LNCaP clone FGC (cell line): Measurements from ENCODE around the gene FKRP.

Experiments
- DNase-seq: peaks from one replicate; pipeline ENCODE4 v3.0.0-alpha.2; 2011; ENCODE audit warnings: low read depth
- H3K4me3 ChIP-seq: 2 replicates; pipeline ENCODE4 v1.5.1; 2011; ENCODE audit warnings: mild to moderate bottlenecking, low read depth, low read length, control low read depth
- TF ChIP-seq, protein P1 (sequence below): IDR thresholded peaks from 2 replicates; pipeline ENCODE4 v1.5.1; 2012; ENCODE audit warnings: mild to moderate bottlenecking; ENCODE audit not compliant: control insufficient read depth, insufficient read depth; ENCODE audit errors: extremely low read depth

Gene FKRP

GRCh38 chr19:46745521-46746280, at the start of gene FKRP:
Gene FKRP, plus strand, starts transcription at chr19:46746057. Its CDS starts 9,394 bp downstream, at chr19:46755451.
- TF ChIP-seq, protein P1, sequence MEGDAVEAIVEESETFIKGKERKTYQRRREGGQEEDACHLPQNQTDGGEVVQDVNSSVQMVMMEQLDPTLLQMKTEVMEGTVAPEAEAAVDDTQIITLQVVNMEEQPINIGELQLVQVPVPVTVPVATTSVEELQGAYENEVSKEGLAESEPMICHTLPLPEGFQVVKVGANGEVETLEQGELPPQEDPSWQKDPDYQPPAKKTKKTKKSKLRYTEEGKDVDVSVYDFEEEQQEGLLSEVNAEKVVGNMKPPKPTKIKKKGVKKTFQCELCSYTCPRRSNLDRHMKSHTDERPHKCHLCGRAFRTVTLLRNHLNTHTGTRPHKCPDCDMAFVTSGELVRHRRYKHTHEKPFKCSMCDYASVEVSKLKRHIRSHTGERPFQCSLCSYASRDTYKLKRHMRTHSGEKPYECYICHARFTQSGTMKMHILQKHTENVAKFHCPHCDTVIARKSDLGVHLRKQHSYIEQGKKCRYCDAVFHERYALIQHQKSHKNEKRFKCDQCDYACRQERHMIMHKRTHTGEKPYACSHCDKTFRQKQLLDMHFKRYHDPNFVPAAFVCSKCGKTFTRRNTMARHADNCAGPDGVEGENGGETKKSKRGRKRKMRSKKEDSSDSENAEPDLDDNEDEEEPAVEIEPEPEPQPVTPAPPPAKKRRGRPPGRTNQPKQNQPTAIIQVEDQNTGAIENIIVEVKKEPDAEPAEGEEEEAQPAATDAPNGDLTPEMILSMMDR = no peak
- peak within 1 kb of the TSS; percentile 81 for H3K4me3 ChIP-seq
- no peak for DNase-seq

- H3K4me3 ChIP-seq = no peak overlapping the region
- TF ChIP-seq, protein P1 = no peak
- no peak for DNase-seq
Observed at GRCh38 chr19:46696866-46697203, 49.0 kb upstream of the FKRP start.

DNA sequence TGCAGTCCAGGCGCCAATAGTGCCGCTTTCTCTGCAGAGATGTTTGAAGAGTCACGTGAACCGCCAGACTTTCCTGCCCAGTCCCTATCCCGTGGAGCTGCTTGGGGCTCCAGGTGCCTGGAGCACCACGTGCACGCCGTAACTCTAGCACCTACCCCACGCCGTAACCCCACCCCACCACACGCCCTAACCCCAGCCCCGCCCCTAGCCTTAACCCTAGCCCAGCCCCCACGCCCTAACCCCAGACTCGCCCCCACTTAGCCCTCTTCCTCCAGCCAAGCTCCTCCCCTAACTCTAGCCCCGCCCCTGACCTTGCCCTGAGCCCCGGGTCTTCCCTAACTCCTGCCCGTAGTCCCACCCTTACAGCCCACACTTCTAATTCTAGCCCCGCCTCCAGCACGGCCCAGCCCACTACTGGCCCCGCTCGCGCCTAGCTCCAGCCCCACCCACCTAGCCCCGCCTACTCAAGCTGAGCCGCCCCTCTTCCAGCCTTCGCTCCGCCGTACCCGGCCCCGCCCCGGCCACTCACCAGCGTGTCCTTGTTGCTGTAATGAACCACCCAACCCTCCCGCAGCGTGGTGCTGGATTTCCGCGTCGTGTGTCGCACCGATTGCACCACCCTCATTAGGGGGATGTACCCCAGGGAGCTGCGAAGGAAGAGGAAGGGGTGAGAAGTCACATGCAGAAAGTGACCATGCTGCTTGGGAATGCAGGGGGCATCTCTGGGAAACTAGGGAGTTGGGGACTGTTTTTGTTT, 48.5 kb upstream of the FKRP start:
- DNase-seq = no peak
- TF ChIP-seq, protein P1 = no peak
- no peak overlapping the region for H3K4me3 ChIP-seq

- TF ChIP-seq, protein P1 = no peak
- H3K4me3 ChIP-seq = no peak overlapping the region
- DNase-seq = no peak
Observed at GRCh38 chr19:46698395-46699321, 47.2 kb upstream of the FKRP start.

GRCh38 chr19:46700704-46701103, 45.2 kb upstream of the FKRP start:
- no peak for DNase-seq
- TF ChIP-seq, protein P1 = no peak
- H3K4me3 ChIP-seq = no peak overlapping the region

- DNase-seq = no peak
- no peak overlapping the region for H3K4me3 ChIP-seq
- TF ChIP-seq, protein P1 = peak; percentile 55
Observed at GRCh38 chr19:46704379-46705076, 41.3 kb upstream of the FKRP start.
